Measurements from ENCODE around the gene CYLD.

The CYLD gene

GRCh38 chr16:50762241-50762640, 20.4 kb downstream of the CYLD start:
- no peak for DNase-seq (ENCODE audit: low read depth)

GRCh38 chr16:50763211-50763610, 21.3 kb downstream of the CYLD start:
- no peak for TF ChIP-seq CTCF (IDR thresholded peaks at IDR 0.05; ENCODE audit: control insufficient read depth, insufficient read depth, low read depth, low read length, missing control alignments)
- DNase-seq (ENCODE audit: low read depth), result no peak
- no peak overlapping the region for H3K4me3 ChIP-seq (ENCODE audit: control insufficient read depth, low read depth, low read length)

More at GRCh38 chr16:50762241-50762640, 20.4 kb downstream of the CYLD start:
- no peak for TF ChIP-seq CTCF (IDR thresholded peaks at IDR 0.05; ENCODE audit: control insufficient read depth, insufficient read depth, low read depth, low read length, missing control alignments)
- H3K4me3 ChIP-seq (ENCODE audit: control insufficient read depth, low read depth, low read length), result no peak overlapping the region

- no peak for DNase-seq (ENCODE audit: low read depth)
- TF ChIP-seq CTCF (IDR thresholded peaks at IDR 0.05; ENCODE audit: control insufficient read depth, insufficient read depth, low read depth, low read length, missing control alignments), result no peak
Measured at GRCh38 chr16:50765260-50765659, 23.4 kb downstream of the CYLD start.

GRCh38 chr16:50765861-50766260, 24.0 kb downstream of the CYLD start:
- no peak for TF ChIP-seq CTCF (IDR thresholded peaks at IDR 0.05; ENCODE audit: control insufficient read depth, insufficient read depth, low read depth, low read length, missing control alignments)
- H3K4me3 ChIP-seq (ENCODE audit: control insufficient read depth, low read depth, low read length), result no peak overlapping the region
- DNase-seq (ENCODE audit: low read depth), result no peak

More at GRCh38 chr16:50765260-50765659, 23.4 kb downstream of the CYLD start:
- H3K4me3 ChIP-seq (ENCODE audit: control insufficient read depth, low read depth, low read length), result no peak overlapping the region

GRCh38 chr16:50767197-50767596, 25.3 kb downstream of the CYLD start:
- no peak for DNase-seq (ENCODE audit: low read depth)
- no peak for TF ChIP-seq CTCF (IDR thresholded peaks at IDR 0.05; ENCODE audit: control insufficient read depth, insufficient read depth, low read depth, low read length, missing control alignments)

GRCh38 chr16:50771366-50771765, 29.5 kb downstream of the CYLD start:
- peak; percentile 16 for DNase-seq (ENCODE audit: low read depth)
- TF ChIP-seq CTCF (IDR thresholded peaks at IDR 0.05; ENCODE audit: control insufficient read depth, insufficient read depth, low read depth, low read length, missing control alignments), result no peak
- H3K4me3 ChIP-seq (ENCODE audit: control insufficient read depth, low read depth, low read length), result no peak overlapping the region

More at GRCh38 chr16:50767197-50767596, 25.3 kb downstream of the CYLD start:
- no peak overlapping the region for H3K4me3 ChIP-seq (ENCODE audit: control insufficient read depth, low read depth, low read length)

GRCh38 chr16:50774405-50774804, 32.5 kb downstream of the CYLD start:
- no peak overlapping the region for H3K4me3 ChIP-seq (ENCODE audit: control insufficient read depth, low read depth, low read length)
- DNase-seq (ENCODE audit: low read depth), result no peak
- TF ChIP-seq CTCF (IDR thresholded peaks at IDR 0.05; ENCODE audit: control insufficient read depth, insufficient read depth, low read depth, low read length, missing control alignments), result no peak
